Measurements from ENCODE around the gene AGAP1. TPM values are rescaled to one million over a fixed set of nuclear protein-coding genes. Genes with fewer than 3 reads are reported as not detected.

AGAP1 gene
- total and polyA plus RNA-seq, 10 donors = 1.1 to 26.6 (median 11.3) TPM

- Histone ChIP-seq H3K27ac (no peak overlapping the region), H3K4me3 (no peak overlapping the region), H3K4me1 (peaks cover 0 to 9% (median 1%) of the 10 kb centered on the region in 6 donors), H3K36me3 (no peaks in the 10 kb centered on the region), H3K9me3 (peaks cover 0 to 13% (median 0%) of the 10 kb centered on the region in 8 donors), H3K27me3 (replicated peaks in 1 of 7) (peaks cover 0 to 17% (median 0%) of the 10 kb centered on the region in 7 donors)
- no peak for DNase-seq
- WGBS, 5 donors = 88 to 93% (median 90%) methylated on average over 8 of the region's 8 CpGs
- TF ChIP-seq CTCF (IDR thresholded peaks at IDR 0.05 in 8 of 11, conservative IDR thresholded peaks at IDR 0.05 in 3 of 11) (no peak), POLR2A (IDR thresholded peaks at IDR 0.05) (no peak), POLR2AphosphoS5 (IDR thresholded peaks at IDR 0.05) (no peak)
- intact Hi-C loops (cut with DNase I; ENCODE audit: low total_unique reads) = no loop called here
Measured at GRCh38 chr2:235603659-235604058, 109.8 kb downstream of the AGAP1 start.

GRCh38 chr2:235605312-235606003 lies 111.6 kb downstream of the AGAP1 start:
- Histone ChIP-seq H3K27me3 (replicated peaks in 1 of 7) (peaks cover 0 to 17% (median 0%) of the 10 kb centered on the region in 7 donors), H3K27ac (no peak overlapping the region), H3K9me3 (peaks cover 0 to 13% (median 0%) of the 10 kb centered on the region in 8 donors), H3K4me1 (peaks cover 0 to 9% (median 1%) of the 10 kb centered on the region in 6 donors), H3K36me3 (no peaks in the 10 kb centered on the region), H3K4me3 (no peak overlapping the region)
- WGBS, 5 donors = 53 to 58% (median 53%) methylated on average over 22 of the region's 22 CpGs
- DNase-seq = no peak
- no peak for TF ChIP-seq POLR2A (IDR thresholded peaks at IDR 0.05)
- TF ChIP-seq POLR2AphosphoS5 (IDR thresholded peaks at IDR 0.05) = peak in 1 of 3 donors; percentile 40
- intact Hi-C loops (cut with DNase I; ENCODE audit: low total_unique reads) = no loop called here

- Histone ChIP-seq H3K27ac (no peak overlapping the region), H3K4me1 (peaks cover 0 to 9% (median 1%) of the 10 kb centered on the region in 6 donors), H3K9me3 (peaks cover 0 to 13% (median 0%) of the 10 kb centered on the region in 8 donors), H3K4me3 (no peak overlapping the region), H3K36me3 (no peaks in the 10 kb centered on the region), H3K27me3 (replicated peaks in 1 of 7) (peaks cover 0 to 17% (median 0%) of the 10 kb centered on the region in 7 donors)
- TF ChIP-seq POLR2A (IDR thresholded peaks at IDR 0.05) = no peak
- no peak for TF ChIP-seq CTCF (IDR thresholded peaks at IDR 0.05 in 8 of 11, conservative IDR thresholded peaks at IDR 0.05 in 3 of 11)
- TF ChIP-seq POLR2AphosphoS5 (IDR thresholded peaks at IDR 0.05) = no peak
- no peak for DNase-seq
- 70 to 78% (median 72%) methylated on average over 10 of the region's 10 CpGs for WGBS, 5 donors
- intact Hi-C loops (cut with DNase I; ENCODE audit: low total_unique reads) = no loop called here
Measured at GRCh38 chr2:235606004-235606715, 112.3 kb downstream of the AGAP1 start.

- DNase-seq = no peak
- peaks cover 0 to 9% (median 1%) of the 10 kb centered on the region in 6 donors for H3K4me1 ChIP-seq
- H3K4me3 ChIP-seq = no peak overlapping the region
- intact Hi-C loops (cut with DNase I; ENCODE audit: low total_unique reads) = no loop called here
- peaks cover 0 to 9% (median 0%) of the 10 kb centered on the region in 8 donors for H3K9me3 ChIP-seq
- no peaks in the 10 kb centered on the region for H3K36me3 ChIP-seq
- TF ChIP-seq CTCF (IDR thresholded peaks at IDR 0.05 in 8 of 11, conservative IDR thresholded peaks at IDR 0.05 in 3 of 11) (no peak), POLR2AphosphoS5 (IDR thresholded peaks at IDR 0.05) (no peak), POLR2A (IDR thresholded peaks at IDR 0.05) (no peak)
- WGBS, 5 donors = 80 to 89% (median 87%) methylated on average over 17 to 18 of the region's 18 CpGs
- no peak overlapping the region for H3K27ac ChIP-seq
- peaks cover 0 to 17% (median 0%) of the 10 kb centered on the region in 7 donors for H3K27me3 ChIP-seq (replicated peaks in 1 of 7)
Measured at GRCh38 chr2:235607546-235608199, 113.8 kb downstream of the AGAP1 start.

Measured in spleen (tissue), 11 donors.